A549 (cell line): Measurements from ENCODE around the gene KRT8. TPM values are rescaled to one million over a fixed set of nuclear protein-coding genes. Genes with fewer than 3 reads are reported as not detected.

ENCODE experiments used
- ATOH8 ChIP-seq: fragments of 250-450 bp; sonication (Bioruptor Pico); IDR thresholded peaks from 2 replicates; pipeline ENCODE4 v1.5.0; 2020; ENCODE audit warnings: low read depth, mild to moderate bottlenecking, moderate library complexity
- CHD2 ChIP-seq: fragments of 150-350 bp; IDR thresholded peaks from 2 replicates; pipeline ENCODE4 v1.6.1; 2014; ENCODE audit warnings: low read length; ENCODE audit not compliant: partially characterized antibody
- EHF ChIP-seq: fragments of 250-450 bp; sonication (Bioruptor Pico); IDR thresholded peaks from 2 replicates; pipeline ENCODE4 v1.5.0; 2020; ENCODE audit warnings: mild to moderate bottlenecking
- EHMT2 ChIP-seq: fragments of 200-600 bp; sonication (generic); IDR thresholded peaks from 2 replicates; pipeline ENCODE4 v1.6.1; 2016; ENCODE audit warnings: antibody characterized with exemption, low read depth, mild to moderate bottlenecking, moderate library complexity
- EP300 ChIP-seq, 2 experiments: fragments of >200 bp; sonication (Bioruptor Twin); formaldehyde crosslinking; IDR thresholded peaks; 2 replicates in 1 of 2; 3 replicates in 1 of 2; pipeline ENCODE4 v1.6.1; 2016 to 2017
- ESRRA ChIP-seq: fragments of 150-350 bp; IDR thresholded peaks from 2 replicates; pipeline ENCODE4 v1.6.1; 2014; ENCODE audit warnings: mild to moderate bottlenecking, low read length, borderline replicate concordance
- FOSB ChIP-seq: fragments of 250-450 bp; sonication (Bioruptor Pico); IDR thresholded peaks from 2 replicates; pipeline ENCODE4 v1.5.0; 2020; ENCODE audit warnings: mild to moderate bottlenecking, moderate library complexity
- GATA3 ChIP-seq: IDR thresholded peaks from 2 replicates; pipeline ENCODE4 v1.6.1; 2012; ENCODE audit warnings: borderline replicate concordance
- HEYL ChIP-seq: fragments of 250-450 bp; sonication (Bioruptor Pico); IDR thresholded peaks from 2 replicates; pipeline ENCODE4 v1.8.0; 2021; ENCODE audit warnings: mild to moderate bottlenecking, moderate library complexity
- HOXA7 ChIP-seq: fragments of 250-450 bp; sonication (Bioruptor Pico); IDR thresholded peaks from 2 replicates; pipeline ENCODE4 v1.5.0; 2020; ENCODE audit warnings: mild to moderate bottlenecking, moderate library complexity
- JUN ChIP-seq, 2 experiments: fragments of >200 bp; sonication (Bioruptor Twin); formaldehyde crosslinking; IDR thresholded peaks; 2 replicates in 1 of 2; 3 replicates in 1 of 2; pipeline ENCODE4 v1.6.1; 2016 to 2017
- KDM1A ChIP-seq: fragments of 200-600 bp; sonication (generic); IDR thresholded peaks from 2 replicates; pipeline ENCODE4 v1.6.1; 2016; ENCODE audit warnings: low read depth, mild to moderate bottlenecking
- MAX ChIP-seq: IDR thresholded peaks from 2 replicates; pipeline ENCODE4 v1.6.1; 2012
- MAZ ChIP-seq: fragments of 150-350 bp; IDR thresholded peaks from 2 replicates; pipeline ENCODE4 v1.6.1; 2014; ENCODE audit warnings: antibody characterized with exemption, low read depth, low read length, borderline replicate concordance
- NPAS2 ChIP-seq: fragments of 250-450 bp; sonication (Bioruptor Pico); IDR thresholded peaks from 2 replicates; pipeline ENCODE4 v1.8.0; 2022; ENCODE audit warnings: mild to moderate bottlenecking, moderate library complexity, borderline replicate concordance
- PHF8 ChIP-seq: fragments of 200-600 bp; sonication (generic); IDR thresholded peaks from 2 replicates; pipeline ENCODE4 v1.6.1; 2016; ENCODE audit warnings: low read depth, mild to moderate bottlenecking, antibody characterized with exemption, moderate library complexity, borderline replicate concordance
- RAD21 ChIP-seq, 2 experiments: fragments of >200 bp in 1 of 2; sonication (Bioruptor Twin) in 1 of 2; formaldehyde crosslinking in 1 of 2; IDR thresholded peaks in 1 of 2; conservative IDR thresholded peaks in 1 of 2; 2 replicates in 1 of 2; 3 replicates in 1 of 2; pipeline ENCODE4 v1.6.1; 2012 to 2018; ENCODE audit warnings: inconsistent platforms in 1 of 2
- RFX5 ChIP-seq: fragments of 450-650 bp; IDR thresholded peaks from 2 replicates; pipeline ENCODE4 v1.7.1; 2014; ENCODE audit warnings: antibody characterized with exemption, mild to moderate bottlenecking, moderate library complexity
- RNF2 ChIP-seq: fragments of 200-600 bp; sonication (generic); IDR thresholded peaks from 2 replicates; pipeline ENCODE4 v1.6.1; 2016; ENCODE audit warnings: low read depth, mild to moderate bottlenecking, antibody characterized with exemption, moderate library complexity, borderline replicate concordance
- TFCP2L1 ChIP-seq: fragments of 250-450 bp; sonication (Bioruptor Pico); IDR thresholded peaks from 2 replicates; pipeline ENCODE4 v1.5.0; 2021; ENCODE audit warnings: mild to moderate bottlenecking
- TP53 ChIP-seq: fragments of 250-450 bp; sonication (Bioruptor Pico); IDR thresholded peaks from 2 replicates; pipeline ENCODE4 v1.5.0; 2021; ENCODE audit warnings: mild to moderate bottlenecking, moderate library complexity
- ZC3H11A ChIP-seq: fragments of 450-650 bp; IDR thresholded peaks from 2 replicates; pipeline ENCODE4 v1.6.1; 2014; ENCODE audit warnings: antibody characterized with exemption, mild to moderate bottlenecking
- ZFP36 ChIP-seq: fragments of 450-650 bp; IDR thresholded peaks from 2 replicates; pipeline ENCODE4 v1.6.1; 2014; ENCODE audit warnings: borderline replicate concordance; ENCODE audit not compliant: partially characterized antibody
- polyA plus RNA-seq, 4 experiments: library from polyadenylated mRNA; depleted of rRNA in 3 of 4; stranded (reverse); fragments of >200 nt; fragmentation: RNase III in 1 of 4; extraction: RNeasy Plus Mini Kit Qiagen cat#74134 plus additional on column Dnase treatment in 1 of 4; gene quantifications; 2 replicates in 3 of 4; 3 replicates in 1 of 4; pipeline ENCODE4 v1.2.3, GENCODE V29; 2011 to 2017
- TF ChIP-seq, protein P1 (sequence below): fragments of >200 bp; sonication (Bioruptor Twin); formaldehyde crosslinking; IDR thresholded peaks from 3 replicates; pipeline ENCODE4 v1.5.1; 2016
- TF ChIP-seq, protein P2 (sequence below): fragments of >200 bp; sonication (Bioruptor Twin); formaldehyde crosslinking; IDR thresholded peaks from 2 replicates; pipeline ENCODE4 v1.6.1; 2016
- TF ChIP-seq, protein P3 (sequence below): fragments of >200 bp; sonication (Bioruptor Twin); formaldehyde crosslinking; IDR thresholded peaks from 3 replicates; pipeline ENCODE4 v1.6.1; 2016

The KRT8 gene
- polyA plus RNA-seq, 2 of the 4 experiments (the other 2 are of a cell fraction) = 2,250 to 3,633 TPM

DNA sequence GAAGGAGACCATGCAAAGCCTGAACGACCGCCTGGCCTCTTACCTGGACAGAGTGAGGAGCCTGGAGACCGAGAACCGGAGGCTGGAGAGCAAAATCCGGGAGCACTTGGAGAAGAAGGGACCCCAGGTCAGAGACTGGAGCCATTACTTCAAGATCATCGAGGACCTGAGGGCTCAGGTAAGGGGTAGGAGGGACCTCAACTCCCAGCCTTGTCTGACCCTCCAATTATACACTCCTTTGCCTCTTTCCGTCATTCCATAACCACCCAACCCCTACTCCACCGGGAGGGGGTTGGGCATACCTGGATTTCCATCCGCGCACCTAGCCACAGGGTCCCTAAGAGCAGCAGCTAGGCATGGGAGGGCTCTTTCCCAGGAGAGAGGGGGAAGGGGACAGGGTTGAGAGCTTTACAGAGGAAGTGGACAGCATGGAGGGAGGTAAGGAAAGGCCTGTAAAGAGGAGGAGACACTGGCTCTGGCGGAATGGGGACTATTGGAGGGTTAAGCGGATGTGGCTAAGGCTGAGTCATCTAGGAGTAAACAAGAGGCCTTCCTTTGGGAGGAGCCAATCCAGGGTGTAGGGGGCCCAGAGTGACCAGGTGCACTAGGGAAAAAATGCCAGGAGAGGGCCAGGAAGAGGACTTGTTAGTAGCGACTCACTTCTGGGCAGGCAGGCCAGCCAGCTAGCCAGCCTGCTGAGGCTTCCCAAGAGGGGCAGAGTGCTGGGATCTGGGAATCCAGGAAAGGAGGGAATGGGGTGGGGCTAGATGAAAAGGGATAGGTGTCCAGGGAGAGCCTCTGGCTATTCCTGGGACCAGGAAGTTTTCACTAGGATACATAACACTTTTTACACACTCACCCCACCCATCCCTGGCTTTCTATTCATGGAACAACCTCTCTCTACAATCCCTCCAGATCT is 44.8 kb upstream of the KRT8 start (continued):
- TF ChIP-seq, protein P1, sequence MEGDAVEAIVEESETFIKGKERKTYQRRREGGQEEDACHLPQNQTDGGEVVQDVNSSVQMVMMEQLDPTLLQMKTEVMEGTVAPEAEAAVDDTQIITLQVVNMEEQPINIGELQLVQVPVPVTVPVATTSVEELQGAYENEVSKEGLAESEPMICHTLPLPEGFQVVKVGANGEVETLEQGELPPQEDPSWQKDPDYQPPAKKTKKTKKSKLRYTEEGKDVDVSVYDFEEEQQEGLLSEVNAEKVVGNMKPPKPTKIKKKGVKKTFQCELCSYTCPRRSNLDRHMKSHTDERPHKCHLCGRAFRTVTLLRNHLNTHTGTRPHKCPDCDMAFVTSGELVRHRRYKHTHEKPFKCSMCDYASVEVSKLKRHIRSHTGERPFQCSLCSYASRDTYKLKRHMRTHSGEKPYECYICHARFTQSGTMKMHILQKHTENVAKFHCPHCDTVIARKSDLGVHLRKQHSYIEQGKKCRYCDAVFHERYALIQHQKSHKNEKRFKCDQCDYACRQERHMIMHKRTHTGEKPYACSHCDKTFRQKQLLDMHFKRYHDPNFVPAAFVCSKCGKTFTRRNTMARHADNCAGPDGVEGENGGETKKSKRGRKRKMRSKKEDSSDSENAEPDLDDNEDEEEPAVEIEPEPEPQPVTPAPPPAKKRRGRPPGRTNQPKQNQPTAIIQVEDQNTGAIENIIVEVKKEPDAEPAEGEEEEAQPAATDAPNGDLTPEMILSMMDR = no peak
- TF ChIP-seq HOXA7 = peak; percentile 93
- TF ChIP-seq EP300 (IDR thresholded peaks at IDR 0.05) = 0 out of 5 replicates have a peak, but pooled peaks of 1 of the 2 experiments have one; percentile 16
- TF ChIP-seq ESRRA = no peak
- peak; percentile 96 for TF ChIP-seq FOSB (CRISPR knock-in tag)
- peak; percentile 44; the same call in 1 of the 2 replicates for TF ChIP-seq GATA3
- peak; percentile 61; the same call in 1 of the 2 replicates for TF ChIP-seq MAX
- no peak for TF ChIP-seq MAZ
- TF ChIP-seq JUN (IDR thresholded peaks at IDR 0.05) = peak; percentile 73 to 87; a peak in 4 of 5 replicates
- TF ChIP-seq ATOH8 (CRISPR knock-in tag) = no peak
- peak; percentile 29 for TF ChIP-seq PHF8
- peak; percentile 82; the same call in 1 of the 2 replicates for TF ChIP-seq EHF
- no peak for TF ChIP-seq ZC3H11A
- no peak for TF ChIP-seq RAD21 (conservative IDR thresholded peaks at IDR 0.05 in 1 of 2, IDR thresholded peaks at IDR 0.05 in 1 of 2)
- no peak for TF ChIP-seq HEYL (CRISPR knock-in tag)
- TF ChIP-seq CHD2 = no peak
- no peak for TF ChIP-seq NPAS2 (CRISPR knock-in tag)
- no peak for TF ChIP-seq RNF2
- TF ChIP-seq RFX5 = no peak
- no peak for TF ChIP-seq KDM1A
- TF ChIP-seq TP53 (CRISPR knock-in tag) = no peak; the same call in 1 of the 2 replicates
- TF ChIP-seq, protein P2, sequence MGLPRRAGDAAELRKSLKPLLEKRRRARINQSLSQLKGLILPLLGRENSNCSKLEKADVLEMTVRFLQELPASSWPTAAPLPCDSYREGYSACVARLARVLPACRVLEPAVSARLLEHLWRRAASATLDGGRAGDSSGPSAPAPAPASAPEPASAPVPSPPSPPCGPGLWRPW = no peak
- TF ChIP-seq ZFP36 = no peak
- no peak for TF ChIP-seq EHMT2
- TF ChIP-seq, protein P3, sequence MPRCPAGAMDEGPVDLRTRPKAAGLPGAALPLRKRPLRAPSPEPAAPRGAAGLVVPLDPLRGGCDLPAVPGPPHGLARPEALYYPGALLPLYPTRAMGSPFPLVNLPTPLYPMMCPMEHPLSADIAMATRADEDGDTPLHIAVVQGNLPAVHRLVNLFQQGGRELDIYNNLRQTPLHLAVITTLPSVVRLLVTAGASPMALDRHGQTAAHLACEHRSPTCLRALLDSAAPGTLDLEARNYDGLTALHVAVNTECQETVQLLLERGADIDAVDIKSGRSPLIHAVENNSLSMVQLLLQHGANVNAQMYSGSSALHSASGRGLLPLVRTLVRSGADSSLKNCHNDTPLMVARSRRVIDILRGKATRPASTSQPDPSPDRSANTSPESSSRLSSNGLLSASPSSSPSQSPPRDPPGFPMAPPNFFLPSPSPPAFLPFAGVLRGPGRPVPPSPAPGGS = peak; percentile 67; the same call in 2 of the 3 replicates
- no peak for TF ChIP-seq TFCP2L1 (CRISPR knock-in tag)
